Activated CD8-positive, alpha-beta T cell treated with anti-CD3 and anti-CD28 coated beads, Interleukin-2, amount 10 ng/mL, durations not matched to agents 7 days and 5 days (primary cell): ENCODE results near the gene DNAH3. TPM values are rescaled to one million over a fixed set of nuclear protein-coding genes. Genes with fewer than 3 reads are reported as not detected.
A peak's percentile ranks its signal among the peaks of the same experiment; 100 is the strongest.
"Not testable (repeated sequence)": the region's sequence is repeated elsewhere in the genome, so short reads cannot be mapped to it uniquely, and the experiment has no call there.

Source experiments
- ATAC-seq: fragments of 150-1000 bp; cut with Tn5 transposase; one replicate; pipeline ENCODE4 v1.10.0; 2021; ENCODE audit warnings: moderate library complexity
- CTCF ChIA-PET: fragments of 350-600 bp; sonication (Branson Sonifier 250); formaldehyde crosslinking; loops from one replicate; lab custom pipeline; 2021; ENCODE audit warnings: antibody characterized with exemption; lab: Charles Lee
- POLR2A ChIA-PET: fragments of 350-600 bp; sonication (Branson Sonifier 250); formaldehyde crosslinking; loops from one replicate; lab custom pipeline; 2021; ENCODE audit warnings: antibody characterized with exemption; lab: Charles Lee
- DNase-seq: peaks from one replicate; pipeline ENCODE4 v3.0.0-alpha.2; 2020
- H3K27ac Mint-ChIP-seq: one replicate; pipeline ENCODE4 v1.8.0; 2021; ENCODE audit warnings: mild to moderate bottlenecking, mixed read lengths
- H3K27me3 Mint-ChIP-seq: one replicate; pipeline ENCODE4 v1.8.0; 2021; ENCODE audit warnings: low read depth, mixed read lengths
- H3K36me3 Mint-ChIP-seq: one replicate; pipeline ENCODE4 v1.8.0; 2021; ENCODE audit warnings: low read depth, mixed read lengths
- H3K4me1 Mint-ChIP-seq: one replicate; pipeline ENCODE4 v1.8.0; 2021; ENCODE audit warnings: low read depth, mixed read lengths
- H3K4me3 Mint-ChIP-seq: one replicate; pipeline ENCODE4 v1.8.0; 2021; ENCODE audit warnings: mild to moderate bottlenecking, mixed read lengths
- H3K9me3 Mint-ChIP-seq: one replicate; pipeline ENCODE4 v1.8.0; 2022; ENCODE audit warnings: mixed read lengths; ENCODE audit not compliant: insufficient read depth
- total RNA-seq, 2 experiments: library from RNA; stranded (reverse); gene quantifications; one replicate each; pipeline ENCODE4 v1.2.3, GENCODE V29; 2021

Gene DNAH3
- total RNA-seq, 2 experiments from 2014 or later: not detected

GRCh38 chr16:20929676-20930364, 220.8 kb downstream of the DNAH3 start:
- H3K4me1 Mint-ChIP-seq, H3K9me3 Mint-ChIP-seq, H3K27ac Mint-ChIP-seq, H3K27me3 Mint-ChIP-seq, DNase-seq, H3K4me3 Mint-ChIP-seq, ATAC-seq, POLR2A ChIA-PET: not testable (repeated sequence)
- CTCF ChIA-PET: interaction anchor here (1.4 kb wide), 2 partner anchors 10 to 80 kb away, joined by 3 to 5 read pairs; no protein-coding TSS in a partner anchor
- peaks cover 11% of the 10 kb centered on the region for H3K36me3 Mint-ChIP-seq

- Mint-ChIP-seq H3K9me3 (no peaks in the 10 kb centered on the region), H3K27me3 (peaks cover 4% of the 10 kb centered on the region)
Measured at GRCh38 chr16:20928774-20929411, 221.8 kb downstream of the DNAH3 start.

GRCh38 chr16:20925751-20926150, 224.9 kb downstream of the DNAH3 start:
- H3K4me3 Mint-ChIP-seq: no peak overlapping the region
- CTCF ChIA-PET: no interaction called here
- no peak overlapping the region for H3K27ac Mint-ChIP-seq

More at GRCh38 chr16:20928774-20929411, 221.8 kb downstream of the DNAH3 start:
- no peak for ATAC-seq
- Mint-ChIP-seq H3K36me3 (peaks cover 15% of the 10 kb centered on the region), H3K27ac (no peak overlapping the region), H3K4me3 (no peak overlapping the region), H3K4me1 (no peaks in the 10 kb centered on the region)
- DNase-seq: no peak
- CTCF ChIA-PET: interaction anchor here (1.4 kb wide), 1 partner anchor 9 kb away, joined by 5 read pairs; no protein-coding TSS in a partner anchor
- POLR2A ChIA-PET: no interaction called here

GRCh38 chr16:20923876-20924275, 226.8 kb downstream of the DNAH3 start:
- Mint-ChIP-seq H3K27me3 (no peaks in the 10 kb centered on the region), H3K27ac (no peak overlapping the region), H3K9me3 (no peaks in the 10 kb centered on the region), H3K4me3 (no peak overlapping the region), H3K36me3 (peaks cover 24% of the 10 kb centered on the region), H3K4me1 (peaks cover 6% of the 10 kb centered on the region)
- DNase-seq (no peak), ATAC-seq (no peak)
- POLR2A ChIA-PET: no interaction called here
- CTCF ChIA-PET: no interaction called here

More at GRCh38 chr16:20925751-20926150, 224.9 kb downstream of the DNAH3 start:
- no peaks in the 10 kb centered on the region for H3K4me1 Mint-ChIP-seq
- ATAC-seq (no peak), DNase-seq (no peak)
- POLR2A ChIA-PET: no interaction called here
- H3K36me3 Mint-ChIP-seq: peaks cover 19% of the 10 kb centered on the region
- H3K27me3 Mint-ChIP-seq: no peaks in the 10 kb centered on the region
- no peaks in the 10 kb centered on the region for H3K9me3 Mint-ChIP-seq

GRCh38 chr16:20920799-20921198, 229.8 kb downstream of the DNAH3 start:
- Mint-ChIP-seq H3K4me1 (peaks cover 24% of the 10 kb centered on the region), H3K4me3 (no peak overlapping the region), H3K9me3 (no peaks in the 10 kb centered on the region), H3K36me3 (peaks cover 37% of the 10 kb centered on the region), H3K27me3 (no peaks in the 10 kb centered on the region), H3K27ac (no peak overlapping the region)
- DNase-seq: no peak
- ATAC-seq: no peak
- CTCF ChIA-PET: interaction anchor here (1.5 to 1.9 kb wide), 2 partner anchors 11 to 23 kb away, joined by 3 to 4 read pairs; no protein-coding TSS in a partner anchor
- POLR2A ChIA-PET: no interaction called here

- H3K9me3 Mint-ChIP-seq: no peaks in the 10 kb centered on the region
- peaks cover 37% of the 10 kb centered on the region for H3K36me3 Mint-ChIP-seq
- no peak for ATAC-seq
Measured at GRCh38 chr16:20920091-20920490, 230.6 kb downstream of the DNAH3 start.

GRCh38 chr16:20918486-20919239, 232.0 kb downstream of the DNAH3 start:
- Mint-ChIP-seq H3K27ac (no peak overlapping the region), H3K9me3 (no peaks in the 10 kb centered on the region), H3K36me3 (peaks cover 33% of the 10 kb centered on the region), H3K4me1 (peaks cover 31% of the 10 kb centered on the region), H3K27me3 (no peaks in the 10 kb centered on the region), H3K4me3 (no peak overlapping the region)
- DNase-seq (no peak), ATAC-seq (no peak)
- CTCF ChIA-PET: interaction anchor here (0.8 kb wide), 1 partner anchor 69 kb away, joined by 3 read pairs; no protein-coding TSS in a partner anchor
- POLR2A ChIA-PET: no interaction called here

More at GRCh38 chr16:20920091-20920490, 230.6 kb downstream of the DNAH3 start:
- no peak for DNase-seq
- CTCF ChIA-PET: interaction anchor here (0.6 to 1.5 kb wide), 6 partner anchors 10 to 86 kb away, joined by 3 to 5 read pairs (median 4); no protein-coding TSS in a partner anchor
- Mint-ChIP-seq H3K4me1 (peaks cover 24% of the 10 kb centered on the region), H3K27ac (no peak overlapping the region), H3K4me3 (no peak overlapping the region), H3K27me3 (no peaks in the 10 kb centered on the region)
- POLR2A ChIA-PET: no interaction called here

- H3K4me1 Mint-ChIP-seq: peaks cover 38% of the 10 kb centered on the region
- no peak overlapping the region for H3K4me3 Mint-ChIP-seq
- H3K27ac Mint-ChIP-seq: no peak overlapping the region
- DNase-seq: no peak
- CTCF ChIA-PET: interaction anchor here (1.4 kb wide), 1 partner anchor 66 kb away, joined by 3 read pairs; no protein-coding TSS in a partner anchor
- H3K9me3 Mint-ChIP-seq: no peaks in the 10 kb centered on the region
- POLR2A ChIA-PET: no interaction called here
- no peak for ATAC-seq
- peaks cover 30% of the 10 kb centered on the region for H3K36me3 Mint-ChIP-seq
- no peaks in the 10 kb centered on the region for H3K27me3 Mint-ChIP-seq
Measured at GRCh38 chr16:20916942-20917341, 233.7 kb downstream of the DNAH3 start.

- ChIA-PET CTCF (interaction anchor here (0.7 to 1.4 kb wide), 2 partner anchors 8 to 65 kb away, joined by 3 read pairs; no protein-coding TSS in a partner anchor), POLR2A (interaction anchor here (0.6 kb wide), 1 partner anchor 1587 kb away, joined by 3 read pairs; no protein-coding TSS in a partner anchor)
- no peak for ATAC-seq
- H3K4me1 Mint-ChIP-seq: peaks cover 43% of the 10 kb centered on the region
- no peaks in the 10 kb centered on the region for H3K9me3 Mint-ChIP-seq
- H3K27ac Mint-ChIP-seq: no peak overlapping the region
- H3K27me3 Mint-ChIP-seq: no peaks in the 10 kb centered on the region
- no peak for DNase-seq
- H3K4me3 Mint-ChIP-seq: no peak overlapping the region
- H3K36me3 Mint-ChIP-seq: peaks cover 30% of the 10 kb centered on the region
Measured at GRCh38 chr16:20916289-20916688, 234.4 kb downstream of the DNAH3 start.

- DNase-seq (no peak), ATAC-seq (peak; percentile 24)
- POLR2A ChIA-PET: interaction anchor here (0.7 to 1.2 kb wide), 3 partner anchors 11 to 170 kb away, joined by 3 to 5 read pairs (median 3); partner anchors contain the start of genes DCUN1D3, ERI2, REXO5 and THUMPD1
- H3K36me3 Mint-ChIP-seq: peaks cover 35% of the 10 kb centered on the region
- no peaks in the 10 kb centered on the region for H3K9me3 Mint-ChIP-seq
- peaks cover 61% of the 10 kb centered on the region for H3K4me1 Mint-ChIP-seq
- no peaks in the 10 kb centered on the region for H3K27me3 Mint-ChIP-seq
- H3K27ac Mint-ChIP-seq: peak overlapping the region; percentile 79
- H3K4me3 Mint-ChIP-seq: peak overlapping the region; percentile 48
- CTCF ChIA-PET: interaction anchor here (1.5 to 3.6 kb wide), 2 partner anchors 27 to 61 kb away, joined by 4 to 14 read pairs; no protein-coding TSS in a partner anchor
Measured at GRCh38 chr16:20911361-20911760, 239.3 kb downstream of the DNAH3 start.

- no peaks in the 10 kb centered on the region for H3K9me3 Mint-ChIP-seq
- H3K27ac Mint-ChIP-seq: peak overlapping the region; percentile 79
- DNase-seq (no peak), ATAC-seq (peak; percentile 66)
- ChIA-PET CTCF (interaction anchor here (1.5 to 3.6 kb wide), 2 partner anchors 27 to 61 kb away, joined by 4 to 14 read pairs; no protein-coding TSS in a partner anchor), POLR2A (interaction anchor here (0.7 to 1.2 kb wide), 3 partner anchors 11 to 169 kb away, joined by 3 to 5 read pairs (median 3); partner anchors contain the start of genes DCUN1D3, ERI2, REXO5 and THUMPD1)
- H3K27me3 Mint-ChIP-seq: no peaks in the 10 kb centered on the region
- peak overlapping the region; percentile 48 for H3K4me3 Mint-ChIP-seq
- peaks cover 35% of the 10 kb centered on the region for H3K36me3 Mint-ChIP-seq
- H3K4me1 Mint-ChIP-seq: peaks cover 63% of the 10 kb centered on the region
Measured at GRCh38 chr16:20910781-20911321, 239.8 kb downstream of the DNAH3 start.
